A204.1 (cell line): ENCODE results near the gene CACNA2D4.

Source experiments
- FAIRE-seq: peaks from 2 replicates; lab custom pipeline; 2012; peaks lifted over from hg19 to GRCh38; lab: Jason Lieb, UNC

The CACNA2D4 gene

GRCh38 chr12:1934831-1935230 is 16.4 kb upstream of the CACNA2D4 start:
- no peak for FAIRE-seq

- FAIRE-seq: no peak
Observed at GRCh38 chr12:1934068-1934467, 15.6 kb upstream of the CACNA2D4 start.

DNA sequence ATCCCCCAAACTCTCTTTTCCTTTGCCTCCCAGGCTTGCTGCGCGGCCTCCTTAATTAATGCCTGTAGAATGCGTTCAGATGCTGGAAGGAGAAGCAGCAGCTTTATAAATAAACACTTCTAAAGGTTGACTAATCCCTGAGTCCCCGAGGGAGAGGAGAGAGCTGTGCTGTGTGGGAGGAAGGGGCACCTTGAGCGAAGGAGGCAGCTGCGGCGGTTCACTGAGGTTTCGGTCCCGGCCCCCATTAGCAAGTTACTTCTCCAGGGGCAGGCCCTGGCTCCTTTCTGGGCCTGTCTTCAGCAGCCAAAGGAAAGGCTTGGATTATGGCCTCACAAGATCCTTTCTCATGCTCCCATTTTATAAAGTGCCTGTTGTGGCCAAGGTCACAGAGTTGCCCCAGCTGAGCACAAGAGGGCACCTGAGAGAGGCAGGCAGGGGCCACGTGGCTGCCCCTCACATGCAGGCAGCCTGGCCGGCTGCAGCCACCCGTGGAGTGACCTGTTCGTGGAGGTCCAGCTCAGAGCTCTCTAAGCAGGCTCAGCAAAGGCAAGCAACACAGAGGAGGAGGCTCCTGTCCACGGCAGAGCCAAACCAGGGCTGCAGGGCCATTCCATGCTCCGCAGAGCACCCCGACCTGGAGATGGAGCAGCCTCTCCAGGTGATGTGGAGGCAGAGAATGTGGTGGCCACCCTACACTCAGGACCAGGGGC is 15.0 kb upstream of the CACNA2D4 start:
- no peak for FAIRE-seq

DNA sequence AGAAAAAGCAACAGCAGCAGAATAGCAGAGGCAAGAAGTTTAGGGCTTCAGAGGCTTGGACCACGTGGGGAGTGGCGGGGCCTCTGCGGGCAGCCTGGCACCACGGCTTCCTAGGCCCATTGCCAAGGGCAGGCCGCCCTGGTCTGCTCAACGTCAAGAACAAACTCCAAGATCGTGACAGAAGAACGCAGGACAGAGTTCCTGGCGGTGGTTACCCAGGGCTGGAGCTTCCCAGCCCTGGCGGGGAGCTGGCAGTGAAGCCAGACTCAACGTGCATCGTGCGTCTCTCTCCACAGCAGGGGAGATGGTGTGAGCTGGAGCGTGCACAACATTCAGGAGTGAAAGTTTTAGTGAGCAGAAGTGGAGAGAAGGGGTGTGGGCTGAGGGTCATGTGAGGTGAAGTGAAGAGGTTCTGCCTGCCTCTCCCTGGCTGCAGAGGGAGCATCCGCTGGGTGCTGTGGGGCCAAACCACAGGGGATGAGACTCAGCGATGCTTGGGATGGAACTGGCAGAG is 13.9 kb upstream of the CACNA2D4 start:
- FAIRE-seq: no peak

DNA sequence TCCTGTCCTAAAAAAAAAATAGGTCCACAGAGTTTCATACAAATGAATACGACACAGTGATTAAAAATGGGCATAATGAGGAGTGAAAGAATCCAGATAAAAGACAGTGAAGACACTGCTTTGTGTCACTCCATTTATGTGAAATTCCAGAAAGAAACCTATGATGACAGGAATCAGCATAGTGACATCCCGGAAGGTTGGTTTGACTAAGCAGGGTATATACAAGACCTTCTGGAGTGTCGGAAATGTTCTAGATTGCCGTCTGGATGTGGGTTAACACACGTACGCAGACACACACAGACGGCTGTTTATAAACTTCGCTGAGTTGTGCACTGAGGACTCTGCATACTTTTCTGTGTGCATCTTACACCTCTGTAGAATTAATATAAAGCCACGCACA is 13.2 kb upstream of the CACNA2D4 start:
- FAIRE-seq: no peak

- FAIRE-seq: no peak
Observed at GRCh38 chr12:1930803-1931597, 12.5 kb upstream of the CACNA2D4 start.

DNA sequence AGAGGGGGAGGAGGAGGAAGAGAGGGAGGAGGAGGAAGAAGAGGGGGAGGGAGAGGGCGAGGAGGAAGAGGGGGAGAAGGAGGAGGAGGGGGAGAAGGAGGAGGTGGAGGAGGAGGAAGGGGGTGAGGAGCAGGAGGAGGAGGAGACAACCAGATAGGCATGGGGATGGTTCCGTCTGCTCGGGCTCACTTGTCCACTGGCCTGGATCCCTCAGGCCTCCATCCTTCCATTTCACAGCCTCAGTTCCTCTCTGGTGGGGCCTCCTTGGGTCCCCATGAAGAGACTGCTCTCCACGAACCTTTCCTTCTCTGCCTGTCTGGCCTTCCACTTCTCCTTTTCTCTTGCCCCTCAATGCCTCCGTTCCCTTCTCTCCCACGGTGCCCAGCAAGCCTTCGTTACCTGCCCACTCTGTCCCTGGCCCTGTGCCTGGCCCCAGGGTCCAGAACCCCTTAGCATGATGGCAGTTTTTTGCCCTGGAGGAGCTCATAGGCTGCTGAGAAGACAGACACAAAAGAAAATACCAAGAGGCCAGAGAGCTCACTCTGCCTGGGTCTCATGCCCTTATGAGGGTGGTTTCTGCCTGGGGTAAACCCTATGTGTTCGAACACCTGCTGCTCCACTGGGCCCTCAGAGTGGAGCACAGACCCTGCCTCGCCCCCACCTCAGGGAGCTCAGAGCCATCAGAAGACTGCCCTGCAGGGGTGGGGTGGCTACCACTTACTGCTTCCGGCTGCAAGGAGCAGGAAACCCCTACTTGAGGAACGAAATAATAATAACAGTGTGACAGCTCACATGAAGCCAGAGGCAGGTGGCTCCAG is 11.7 kb upstream of the CACNA2D4 start:
- FAIRE-seq: no peak

GRCh38 chr12:1929241-1929984 is 11.0 kb upstream of the CACNA2D4 start:
- no peak for FAIRE-seq

DNA sequence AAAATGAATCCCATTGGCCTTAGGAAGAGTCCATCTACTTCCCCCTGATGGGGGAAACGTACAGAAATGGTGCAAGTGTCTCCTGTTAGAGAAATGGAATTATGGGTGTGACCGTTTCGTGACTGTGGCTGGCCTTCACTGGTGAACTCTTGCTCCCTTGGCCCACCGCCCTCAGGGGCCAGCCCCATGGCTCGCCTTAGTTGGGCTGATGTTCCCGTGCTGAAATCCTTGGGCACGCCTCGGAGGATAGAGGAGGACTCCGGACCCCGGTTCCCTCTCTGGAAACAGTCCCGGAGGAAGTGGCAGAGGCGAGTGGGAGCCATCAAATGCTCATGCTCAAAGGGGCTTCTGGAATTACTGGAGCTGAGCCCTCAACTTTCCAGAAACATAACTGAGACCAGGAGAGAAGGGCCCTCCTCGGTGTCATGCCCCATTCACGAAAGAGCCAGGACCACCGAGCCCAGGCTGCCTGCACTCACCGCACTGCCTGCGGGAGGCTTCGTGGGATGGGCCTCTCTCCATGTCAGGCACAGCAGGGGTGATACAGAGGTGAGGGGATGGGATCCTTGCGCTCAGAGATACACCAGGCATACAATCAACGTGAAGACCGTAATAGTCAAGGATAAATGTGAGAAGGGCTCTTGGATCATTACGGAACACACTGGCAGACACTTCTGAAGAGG is 10.1 kb upstream of the CACNA2D4 start:
- FAIRE-seq: no peak

DNA sequence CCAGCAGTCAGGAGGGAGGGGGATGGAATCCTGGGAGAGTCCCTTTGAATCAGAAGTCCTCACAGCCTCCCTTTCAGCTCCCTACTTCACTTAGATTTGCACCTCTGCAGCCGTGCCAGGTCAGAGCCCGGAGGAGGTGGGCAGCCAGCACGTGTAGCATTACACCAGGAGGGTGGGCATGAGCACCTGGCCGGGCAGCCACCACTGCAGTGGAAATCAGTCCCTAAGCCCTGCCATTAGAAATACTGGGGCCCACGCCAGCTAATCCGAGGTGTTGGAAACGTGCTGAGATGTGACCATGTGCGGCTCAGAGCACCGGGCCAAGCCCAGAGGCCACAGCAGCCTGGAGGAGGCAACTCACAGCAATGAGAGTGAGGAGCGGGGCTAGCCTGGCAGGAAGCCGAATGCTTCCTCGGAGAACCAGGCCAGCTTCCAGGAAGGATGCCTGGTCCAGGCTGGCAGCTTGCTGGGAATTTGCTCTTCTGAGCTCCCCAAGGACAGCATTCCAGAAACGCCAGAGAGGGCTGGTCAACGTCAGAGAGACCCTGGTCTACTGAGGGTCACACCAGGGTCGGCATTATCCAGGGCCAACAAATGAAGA is 9.4 kb upstream of the CACNA2D4 start:
- no peak for FAIRE-seq

- no peak for FAIRE-seq
Observed at GRCh38 chr12:1927051-1927680, 8.7 kb upstream of the CACNA2D4 start.

- FAIRE-seq: no peak
Observed at GRCh38 chr12:1926251-1926657, 7.8 kb upstream of the CACNA2D4 start.

GRCh38 chr12:1925684-1926006 is 7.2 kb upstream of the CACNA2D4 start:
- no peak for FAIRE-seq

DNA sequence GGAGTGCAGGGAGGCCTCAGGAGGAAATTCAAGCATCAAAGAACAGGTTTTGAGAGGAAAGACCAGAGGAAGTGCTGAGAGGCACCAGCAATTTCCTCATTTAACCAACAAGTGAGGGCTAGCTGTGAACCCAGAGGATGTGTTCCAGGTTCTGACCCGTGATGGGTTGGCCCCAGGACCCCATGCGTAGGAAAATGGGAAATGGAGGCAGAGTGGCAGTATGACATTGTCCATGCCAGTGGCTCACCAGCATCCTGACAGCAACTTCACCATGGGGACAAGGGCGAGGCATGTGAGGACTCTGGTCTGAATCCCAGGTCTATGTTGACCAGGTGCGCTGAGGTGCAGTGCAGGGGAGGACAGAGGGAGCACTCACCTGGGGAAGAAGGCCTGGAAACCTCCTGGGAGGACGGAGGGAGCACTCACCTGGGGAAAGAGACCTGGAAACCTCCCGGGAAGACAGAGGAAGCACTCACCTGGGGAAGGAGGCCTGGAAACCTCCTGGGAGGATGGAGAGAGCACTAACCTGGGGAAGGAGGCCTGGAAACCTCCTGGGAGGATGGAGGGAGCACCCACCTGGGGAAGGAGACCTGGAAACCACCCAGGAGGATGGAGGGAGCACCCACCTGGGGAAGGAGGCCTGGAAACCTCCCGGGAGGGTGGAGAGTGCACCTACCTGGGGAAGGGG is 6.7 kb upstream of the CACNA2D4 start:
- no peak for FAIRE-seq

DNA sequence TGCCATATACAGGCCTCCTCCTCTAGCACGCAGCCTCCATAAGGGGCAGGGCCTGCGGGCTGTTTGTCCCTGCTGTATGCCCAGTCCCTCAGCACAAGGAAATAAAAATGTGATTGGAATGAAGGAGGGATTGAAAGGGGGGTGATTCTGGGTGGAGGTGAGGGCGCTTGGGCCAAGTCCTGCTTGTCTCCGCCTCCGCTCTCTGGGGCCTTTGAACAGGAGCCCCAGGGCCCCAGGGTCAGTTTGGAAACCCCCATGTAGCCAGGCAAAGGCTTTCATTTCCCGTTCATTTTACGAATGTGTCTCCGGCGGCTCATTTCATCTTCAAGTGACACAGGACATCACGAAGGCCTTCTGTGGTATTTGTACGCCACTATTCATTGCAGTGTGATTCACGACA is 4.5 kb upstream of the CACNA2D4 start:
- FAIRE-seq: no peak

- FAIRE-seq: no peak
Observed at GRCh38 chr12:1922075-1922709, 3.7 kb upstream of the CACNA2D4 start.

GRCh38 chr12:1920971-1921370 is 2.5 kb upstream of the CACNA2D4 start:
- no peak for FAIRE-seq

GRCh38 chr12:1920436-1920835 is 2.0 kb upstream of the CACNA2D4 start:
- no peak for FAIRE-seq

DNA sequence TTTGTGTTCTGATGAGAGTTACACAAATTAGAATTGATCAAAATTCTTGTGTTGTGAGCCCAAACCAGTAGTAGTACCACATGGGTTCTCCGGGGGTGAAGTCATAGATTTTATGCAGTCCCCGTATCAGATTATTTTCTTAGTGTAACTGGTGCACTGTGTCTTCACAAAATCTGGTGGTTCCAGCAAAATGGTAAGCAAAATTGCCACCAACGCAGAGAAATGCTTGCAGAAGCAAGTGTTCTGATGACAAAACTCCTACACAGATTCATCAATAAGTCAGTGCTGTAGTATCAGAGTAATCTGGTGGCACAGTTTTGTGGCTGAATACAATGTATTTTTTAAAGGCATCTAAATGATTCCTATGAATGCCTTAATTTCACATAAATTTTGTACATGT is 1.3 kb upstream of the CACNA2D4 start:
- FAIRE-seq: no peak

DNA sequence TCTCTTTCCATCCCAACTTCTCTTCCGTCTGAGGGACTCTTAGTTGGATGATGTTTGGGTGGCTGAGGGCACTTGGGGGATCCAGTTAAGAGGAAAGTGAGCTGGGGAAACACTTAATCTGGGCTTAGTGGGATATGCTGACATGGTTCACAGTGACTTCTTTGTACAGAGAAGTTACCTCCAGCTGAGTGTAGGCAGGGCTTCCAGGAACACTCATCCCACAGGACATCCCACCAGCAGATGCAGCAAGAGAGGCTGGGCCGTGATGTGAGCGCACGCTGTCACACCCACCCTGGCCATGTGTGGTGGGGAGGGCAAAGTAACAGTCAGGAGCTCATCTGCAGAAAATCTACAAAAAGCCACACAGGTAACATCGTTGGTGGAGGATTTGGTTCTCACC is 832 bp upstream of the CACNA2D4 start:
- no peak for FAIRE-seq
